ENCODE results near the gene OCRL.

The OCRL gene

GRCh38 chrX:129636175-129636681 lies 96.2 kb downstream of the OCRL start:
- DNase-seq (ENCODE audit: low spot score) = no peak

DNA sequence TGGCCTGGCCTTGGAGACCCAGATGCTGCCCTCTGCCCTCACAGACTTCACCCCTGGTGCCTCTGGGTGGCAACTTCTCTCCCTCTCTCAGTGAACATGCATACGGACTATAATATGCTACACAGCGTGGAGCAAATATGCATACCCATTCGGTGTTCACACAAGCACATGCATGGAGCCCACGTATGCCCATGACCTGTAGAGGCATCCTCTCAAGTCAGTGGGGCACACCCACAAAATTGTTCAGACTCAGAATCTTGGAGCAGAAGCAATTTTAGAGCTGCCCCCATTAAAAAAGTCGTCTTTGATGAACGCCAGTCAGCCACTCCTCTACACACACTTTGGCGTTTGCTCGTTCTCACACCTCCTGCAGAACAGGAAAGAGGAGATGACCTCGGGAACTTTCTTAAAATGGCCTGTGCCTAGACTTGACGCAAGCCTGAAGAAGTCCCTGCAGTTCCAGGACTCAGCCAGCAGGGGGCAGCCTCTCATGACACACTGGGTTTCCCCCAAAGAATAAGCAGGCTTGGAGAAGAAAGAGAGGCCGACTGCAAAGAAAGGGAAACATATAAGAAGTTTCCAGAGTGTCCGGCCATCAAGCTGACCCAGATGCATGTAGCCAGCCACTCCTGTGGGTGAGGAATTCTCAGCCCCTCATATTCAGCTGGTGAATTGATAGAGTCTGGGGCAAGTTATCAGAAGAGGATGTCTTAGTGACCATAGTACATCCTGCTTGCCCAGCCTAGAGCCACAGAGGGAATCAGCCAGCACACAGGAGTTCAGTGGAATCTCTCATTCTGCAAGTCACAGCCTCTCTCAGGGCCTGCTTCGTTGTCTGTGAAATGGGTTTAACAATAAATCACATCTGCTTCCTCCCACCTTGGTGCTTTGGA lies 97.4 kb downstream of the OCRL start:
- DNase-seq (ENCODE audit: low spot score) = peak; percentile 45

DNA sequence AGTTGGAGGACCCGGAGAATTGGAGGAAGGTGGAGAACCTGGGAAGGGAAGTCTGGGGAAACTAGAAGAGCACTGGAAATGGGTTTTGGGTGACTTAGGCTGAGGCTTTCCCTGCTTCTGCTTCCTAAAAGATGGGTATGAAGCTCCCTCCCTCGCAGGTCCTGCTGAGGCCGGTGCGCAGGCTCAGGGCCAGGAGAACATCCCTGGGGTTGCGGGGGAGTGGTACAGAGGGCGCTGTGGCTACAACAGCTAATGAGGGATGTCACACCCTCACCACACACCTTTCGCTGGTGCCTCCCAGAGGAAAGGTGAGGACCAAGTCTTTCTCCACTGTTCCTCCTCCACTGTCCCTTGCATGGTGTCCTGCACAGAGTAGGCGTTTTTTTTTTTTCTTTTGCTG lies 98.9 kb downstream of the OCRL start:
- DNase-seq (ENCODE audit: low spot score) = no peak

- no peak for DNase-seq (ENCODE audit: low spot score)
These were observed 100.7 kb downstream of the OCRL start for GRCh38 chrX:129640737-129641136.

- DNase-seq (ENCODE audit: low spot score) = no peak
These were observed 101.4 kb downstream of the OCRL start for GRCh38 chrX:129641469-129641868.

DNA sequence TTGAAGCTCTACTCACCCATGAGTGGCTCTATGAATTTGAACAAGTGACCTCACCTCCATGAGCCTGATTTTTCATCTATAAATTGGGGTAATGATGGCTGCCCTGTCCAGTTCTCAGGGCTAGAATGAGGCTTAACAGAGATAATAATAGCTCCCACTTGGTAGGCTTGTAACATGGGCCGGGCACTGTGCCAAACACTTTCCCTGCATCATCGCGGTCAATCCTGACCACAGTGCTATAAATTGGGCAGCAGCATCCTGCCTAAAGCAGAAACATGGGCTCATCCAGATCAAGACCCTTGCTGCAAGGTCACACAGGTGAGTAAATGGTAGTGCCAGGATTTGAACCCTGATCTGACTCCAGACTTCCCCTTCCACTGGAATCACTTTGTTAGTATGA lies 101.9 kb downstream of the OCRL start:
- DNase-seq (ENCODE audit: low spot score) = no peak
